GM10266 (cell line): ENCODE measurements around the gene GSTM2.
"Not testable (repeated sequence)": the region's sequence is repeated elsewhere in the genome, so short reads cannot be mapped to it uniquely, and the experiment has no call there.

Experiments
- DNase-seq: peaks from one replicate; pipeline ENCODE4 v3.0.0; 2012; ENCODE audit errors: extremely low spot score
- CTCF ChIP-seq: IDR thresholded peaks from 2 replicates; pipeline ENCODE4 v1.5.1; 2012; ENCODE audit warnings: mild to moderate bottlenecking, low read depth; ENCODE audit not compliant: control insufficient read depth, insufficient read depth; ENCODE audit errors: missing control alignments

The GSTM2 gene

GRCh38 chr1:109697066-109697465, 29.2 kb downstream of the GSTM2 start:
- no peak for DNase-seq
- TF ChIP-seq CTCF, result no peak

- not testable (repeated sequence) for DNase-seq
Observed at GRCh38 chr1:109697861-109698260, 30.0 kb downstream of the GSTM2 start.

- not testable (repeated sequence) for DNase-seq
Observed at GRCh38 chr1:109702940-109703339, 35.1 kb downstream of the GSTM2 start.

DNA sequence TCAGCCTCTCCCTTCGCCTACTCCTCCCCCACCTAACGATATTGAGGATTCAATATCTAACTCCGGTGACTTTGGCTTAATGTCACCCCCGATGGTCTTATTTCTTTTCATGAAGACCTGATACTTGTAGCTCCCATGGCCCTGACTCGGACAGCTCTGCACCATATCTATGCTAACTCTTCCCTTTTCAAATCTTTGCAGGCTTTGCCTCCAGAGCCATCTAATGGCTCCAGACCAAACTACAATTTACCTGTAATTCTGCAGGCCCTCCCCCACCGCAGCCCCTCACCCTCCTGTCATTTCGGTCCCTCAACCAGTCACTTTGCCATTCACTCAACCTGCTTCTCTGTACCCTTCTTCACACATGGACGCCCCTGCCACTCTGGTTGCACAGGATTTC, 36.3 kb downstream of the GSTM2 start:
- TF ChIP-seq CTCF, result no peak
- peak; percentile 11 for DNase-seq

DNA sequence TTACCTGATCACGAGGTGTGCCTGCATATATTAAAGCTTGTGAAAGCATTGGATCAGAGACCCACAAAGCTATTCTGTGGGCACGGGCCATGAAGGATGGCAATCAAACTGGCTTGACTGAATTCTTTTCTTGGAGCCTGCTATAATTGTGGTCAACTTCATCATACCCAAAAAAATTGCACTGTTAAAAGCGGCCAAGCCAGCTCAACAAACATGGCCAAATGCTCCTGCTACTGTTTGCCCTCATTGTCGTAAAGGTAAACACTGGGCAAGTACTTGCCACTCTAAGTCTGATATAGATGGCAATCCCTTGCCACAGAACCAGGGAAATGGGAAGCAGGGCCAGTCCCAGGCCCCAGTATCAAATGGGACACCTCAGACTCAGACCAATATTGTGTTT, 37.6 kb downstream of the GSTM2 start:
- TF ChIP-seq CTCF, result no peak
- no peak for DNase-seq

DNA sequence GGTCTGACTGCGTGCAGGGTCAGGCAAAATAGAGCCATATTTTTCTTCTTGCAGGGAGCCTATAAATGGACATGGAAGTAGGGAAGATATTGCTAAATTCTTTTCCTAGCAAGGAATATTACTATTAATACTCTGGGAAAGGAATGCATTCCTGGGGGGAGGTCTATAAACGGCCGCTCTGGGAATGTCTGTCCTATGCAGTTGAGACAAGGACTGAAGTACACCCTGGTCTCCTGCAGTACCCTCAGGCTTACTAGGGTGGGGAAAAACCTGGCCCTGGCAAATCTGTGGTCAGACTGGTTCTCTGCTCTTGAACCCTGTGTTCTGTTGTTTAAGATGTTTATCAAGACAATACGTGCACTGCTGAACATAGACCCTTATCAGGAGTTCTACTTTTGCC, 41.1 kb downstream of the GSTM2 start:
- DNase-seq, result not testable (repeated sequence)

DNA sequence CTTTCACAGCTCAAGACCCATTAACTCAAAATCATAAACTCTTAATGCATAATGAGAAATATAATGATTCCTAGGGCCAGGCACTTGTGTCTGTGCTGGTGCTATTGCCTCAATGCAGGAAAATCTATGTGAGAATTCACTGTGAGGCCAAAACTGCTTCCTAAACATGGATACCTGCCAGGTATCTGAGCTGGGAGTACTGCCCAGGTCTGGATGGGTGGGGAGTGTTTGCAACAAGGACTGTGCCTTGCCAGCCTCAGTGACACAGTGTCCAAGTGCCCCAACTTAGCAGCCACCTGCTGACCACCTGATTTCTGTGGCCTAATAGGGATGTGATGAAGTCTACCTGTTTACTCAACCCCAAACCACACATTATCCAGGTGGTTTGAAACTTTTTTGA, 42.0 kb downstream of the GSTM2 start:
- not testable (repeated sequence) for DNase-seq

DNA sequence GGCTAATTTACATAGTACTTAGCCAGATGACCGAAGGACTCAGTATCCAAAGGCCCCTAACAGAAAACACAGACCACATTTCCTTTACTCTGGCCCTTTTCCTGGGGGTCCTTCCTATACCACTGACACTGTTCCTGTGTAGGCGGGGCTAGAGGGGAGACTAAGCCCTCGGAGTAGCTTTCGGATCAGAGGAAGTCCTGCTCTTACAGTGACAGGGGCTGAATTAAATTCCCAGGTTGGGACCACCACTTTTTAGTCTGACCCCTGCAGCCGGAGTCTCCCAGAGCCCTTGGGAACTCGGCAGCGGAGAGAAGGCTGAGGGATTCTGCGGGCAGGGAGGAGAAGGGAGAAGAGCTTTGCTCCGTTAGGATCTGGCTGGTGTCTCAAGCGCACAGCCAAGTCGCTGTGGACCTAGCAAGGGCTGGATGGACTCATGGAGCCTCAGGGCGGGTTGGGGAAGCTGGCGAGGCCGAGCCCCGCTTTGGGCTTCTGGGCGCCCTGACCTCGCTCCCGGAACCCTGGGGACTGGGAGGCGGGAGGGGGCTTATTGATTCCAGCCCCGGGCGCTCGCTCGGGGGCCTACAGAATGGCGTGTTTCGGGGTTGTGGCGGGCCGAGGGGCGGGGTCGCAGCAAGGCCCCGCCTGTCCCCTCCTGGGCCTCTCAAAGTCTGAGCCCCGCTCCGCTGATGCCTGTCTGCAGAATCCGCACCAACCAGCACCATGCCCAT, 43.9 kb downstream of the GSTM2 start, which contains the start of gene GSTM5:
GSTM5 (plus strand) TSS at position 659 of the 728 bp plus-strand sequence; CDS start at position 721, 62 bp downstream.
- DNase-seq, result peak; percentile 2

- DNase-seq, result no peak
- no peak for TF ChIP-seq CTCF
Observed at GRCh38 chr1:109712321-109712864, 44.5 kb downstream of the GSTM2 start.

GRCh38 chr1:109713636-109714035, 45.8 kb downstream of the GSTM2 start:
- no peak for TF ChIP-seq CTCF
- DNase-seq, result peak; percentile 1
